HEK293T (cell line): ENCODE measurements around the gene LRBA.

Source experiments
- CTCF ChIA-PET: fragments of 350-600 bp; formaldehyde crosslinking; extraction: SDS; loops from one replicate; lab custom pipeline; 2021; ENCODE audit warnings: antibody characterized with exemption, inconsistent platforms; lab: Yijun Ruan, JAX
- POLR2A ChIA-PET: fragments of 350-600 bp; formaldehyde crosslinking; extraction: SDS; loops from one replicate; lab custom pipeline; 2020; ENCODE audit warnings: antibody characterized with exemption, inconsistent platforms; lab: Yijun Ruan, JAX
- DNase-seq: peaks from one replicate; pipeline ENCODE4 v3.0.0; 2012; ENCODE audit warnings: mixed read lengths; ENCODE audit errors: extremely low spot score
- ARNT ChIP-seq: fragments of 450-650 bp; IDR thresholded peaks from 2 replicates; pipeline ENCODE4 v1.6.1; 2017; ENCODE audit warnings: mild to moderate bottlenecking
- BHLHE40 ChIP-seq: fragments of 450-650 bp; IDR thresholded peaks from 2 replicates; pipeline ENCODE4 v1.6.1; 2016; ENCODE audit warnings: mild to moderate bottlenecking, moderate library complexity, borderline replicate concordance
- CTBP1 ChIP-seq: fragments of 450-650 bp; IDR thresholded peaks from 2 replicates; pipeline ENCODE4 v1.6.1; 2016; ENCODE audit warnings: borderline replicate concordance
- ELF4 ChIP-seq: fragments of 450-650 bp; IDR thresholded peaks from 2 replicates; pipeline ENCODE4 v1.6.1; 2017; ENCODE audit warnings: antibody characterized with exemption
- FOXA1 ChIP-seq: fragments of 450-650 bp; IDR thresholded peaks from 2 replicates; pipeline ENCODE4 v1.6.1; 2016; ENCODE audit warnings: mild to moderate bottlenecking
- FOXK2 ChIP-seq: fragments of 450-650 bp; IDR thresholded peaks from 2 replicates; pipeline ENCODE4 v1.6.1; 2016; ENCODE audit warnings: mild to moderate bottlenecking
- FOXM1 ChIP-seq: fragments of 450-650 bp; IDR thresholded peaks from 2 replicates; pipeline ENCODE4 v1.6.1; 2017; ENCODE audit warnings: mild to moderate bottlenecking, borderline replicate concordance
- HDGF ChIP-seq: fragments of 450-650 bp; IDR thresholded peaks from 2 replicates; pipeline ENCODE4 v1.6.1; 2017; ENCODE audit warnings: antibody characterized with exemption, borderline replicate concordance
- L3MBTL2 ChIP-seq: fragments of 450-650 bp; conservative IDR thresholded peaks from 2 replicates; pipeline ENCODE4 v1.6.1; 2016; ENCODE audit warnings: mild to moderate bottlenecking
- LEF1 ChIP-seq: fragments of 450-650 bp; IDR thresholded peaks from 2 replicates; pipeline ENCODE4 v1.6.1; 2017; ENCODE audit warnings: mild to moderate bottlenecking, borderline replicate concordance
- NFRKB ChIP-seq: fragments of 450-650 bp; IDR thresholded peaks from 2 replicates; pipeline ENCODE4 v1.6.1; 2016; ENCODE audit warnings: mild to moderate bottlenecking, moderate library complexity
- SP1 ChIP-seq: fragments of 450-650 bp; IDR thresholded peaks from 2 replicates; pipeline ENCODE4 v1.6.1; 2017
- SUZ12 ChIP-seq: fragments of 450-650 bp; IDR thresholded peaks from 2 replicates; pipeline ENCODE4 v1.6.1; 2016; ENCODE audit warnings: mild to moderate bottlenecking
- TARDBP ChIP-seq: fragments of 450-650 bp; IDR thresholded peaks from 2 replicates; pipeline ENCODE4 v1.6.1; 2016
- ZNF384 ChIP-seq: fragments of 450-650 bp; IDR thresholded peaks from 2 replicates; pipeline ENCODE4 v1.6.1; 2016
- TF ChIP-seq, protein P1 (sequence below): fragments of 450-650 bp; IDR thresholded peaks from 2 replicates; pipeline ENCODE4 v1.6.1; 2016

LRBA gene

GRCh38 chr4:150336676-150337412, 678.2 kb downstream of the LRBA start:
- ChIA-PET POLR2A (no interaction called here), CTCF (no interaction called here)
- TF ChIP-seq SUZ12, result no peak
- TF ChIP-seq, protein P1, sequence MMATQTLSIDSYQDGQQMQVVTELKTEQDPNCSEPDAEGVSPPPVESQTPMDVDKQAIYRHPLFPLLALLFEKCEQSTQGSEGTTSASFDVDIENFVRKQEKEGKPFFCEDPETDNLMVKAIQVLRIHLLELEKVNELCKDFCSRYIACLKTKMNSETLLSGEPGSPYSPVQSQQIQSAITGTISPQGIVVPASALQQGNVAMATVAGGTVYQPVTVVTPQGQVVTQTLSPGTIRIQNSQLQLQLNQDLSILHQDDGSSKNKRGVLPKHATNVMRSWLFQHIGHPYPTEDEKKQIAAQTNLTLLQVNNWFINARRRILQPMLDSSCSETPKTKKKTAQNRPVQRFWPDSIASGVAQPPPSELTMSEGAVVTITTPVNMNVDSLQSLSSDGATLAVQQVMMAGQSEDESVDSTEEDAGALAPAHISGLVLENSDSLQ, result no peak
- TF ChIP-seq FOXA1, result no peak
- TF ChIP-seq BHLHE40, result no peak
- DNase-seq, result no peak

DNA sequence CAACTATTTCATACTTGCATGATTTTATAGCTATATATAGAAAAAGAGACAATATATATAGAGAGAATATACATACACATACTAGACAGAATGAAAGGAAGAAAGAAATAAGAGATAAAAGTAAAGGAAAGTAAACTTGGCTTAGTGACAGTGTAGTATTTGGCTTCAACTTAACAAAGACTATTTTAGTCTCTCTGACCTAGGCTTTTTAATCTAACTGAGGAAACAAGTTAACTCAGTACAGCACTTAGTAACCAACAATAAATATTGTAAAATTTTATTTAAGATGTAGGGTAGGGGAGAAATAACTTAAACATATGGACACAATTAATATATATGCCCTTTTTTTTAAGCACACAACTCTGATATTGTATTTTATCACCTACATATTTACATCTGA, 682.1 kb downstream of the LRBA start:
- TF ChIP-seq FOXA1 (no peak), CTBP1 (no peak)
- DNase-seq, result no peak
- POLR2A ChIA-PET, result no interaction called here
- CTCF ChIA-PET, result interaction anchor here (0.7 kb wide), 1 partner anchor 499 kb away, joined by 4 read pairs; no protein-coding TSS in a partner anchor

DNA sequence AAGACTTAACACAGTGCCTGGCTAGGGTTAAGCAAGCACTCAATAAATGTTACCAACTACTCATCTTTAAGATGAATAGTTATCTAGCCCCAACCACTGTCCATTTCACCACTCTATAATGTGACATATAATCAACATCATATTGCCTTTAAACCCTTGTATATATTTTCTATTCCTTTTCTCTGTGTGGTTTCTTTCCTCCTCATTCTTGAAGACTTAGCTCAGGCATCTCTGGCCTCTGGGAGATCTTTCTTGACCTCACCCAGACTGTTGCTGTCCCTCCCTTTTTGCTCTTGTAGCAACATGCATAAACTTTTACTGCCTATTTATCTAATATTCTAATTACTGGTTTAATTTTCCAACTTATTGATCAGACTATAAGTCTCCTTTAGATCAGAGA, 683.0 kb downstream of the LRBA start:
- ChIA-PET CTCF (no interaction called here), POLR2A (no interaction called here)
- DNase-seq, result no peak
- TF ChIP-seq FOXM1 (no peak), LEF1 (no peak)

DNA sequence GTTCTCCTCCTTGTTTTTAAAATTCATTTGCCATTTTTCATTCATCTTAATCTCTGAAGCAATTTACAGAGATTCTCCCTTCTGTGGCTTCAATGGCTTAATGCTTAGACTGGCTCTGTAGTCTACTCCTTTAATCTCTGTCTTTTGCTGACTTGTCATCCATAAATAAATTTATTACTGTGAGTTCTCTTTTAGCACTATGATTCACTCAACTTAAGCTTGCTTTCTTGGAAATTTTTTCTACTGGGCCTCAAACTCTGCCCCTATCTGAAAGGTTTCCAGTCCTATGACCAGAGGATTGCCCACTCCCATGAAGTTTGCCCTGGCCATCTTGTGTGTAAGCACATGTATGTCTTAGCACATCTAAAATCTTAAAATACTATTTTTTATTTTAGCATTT, 685.7 kb downstream of the LRBA start:
- ChIA-PET POLR2A (no interaction called here), CTCF (no interaction called here)
- TF ChIP-seq ARNT, result no peak
- no peak for TF ChIP-seq ZNF384
- no peak for TF ChIP-seq FOXK2
- no peak for TF ChIP-seq SP1
- no peak for TF ChIP-seq TARDBP
- no peak for TF ChIP-seq ELF4
- TF ChIP-seq CTBP1, result no peak
- TF ChIP-seq HDGF, result no peak
- TF ChIP-seq FOXM1, result no peak
- TF ChIP-seq, protein P1, result no peak
- no peak for TF ChIP-seq L3MBTL2
- TF ChIP-seq BHLHE40, result no peak
- no peak for TF ChIP-seq SUZ12
- no peak for TF ChIP-seq NFRKB
- no peak for DNase-seq

GRCh38 chr4:150328496-150328895, 686.6 kb downstream of the LRBA start:
- POLR2A ChIA-PET, result no interaction called here
- TF ChIP-seq BHLHE40, result no peak
- TF ChIP-seq LEF1, result no peak
- no peak for TF ChIP-seq HDGF
- TF ChIP-seq ZNF384, result no peak
- no peak for TF ChIP-seq FOXK2
- TF ChIP-seq FOXM1, result no peak
- no peak for TF ChIP-seq SUZ12
- no peak for DNase-seq
- CTCF ChIA-PET, result interaction anchor here (0.6 kb wide), 1 partner anchor 322 kb away, joined by 3 read pairs; no protein-coding TSS in a partner anchor

DNA sequence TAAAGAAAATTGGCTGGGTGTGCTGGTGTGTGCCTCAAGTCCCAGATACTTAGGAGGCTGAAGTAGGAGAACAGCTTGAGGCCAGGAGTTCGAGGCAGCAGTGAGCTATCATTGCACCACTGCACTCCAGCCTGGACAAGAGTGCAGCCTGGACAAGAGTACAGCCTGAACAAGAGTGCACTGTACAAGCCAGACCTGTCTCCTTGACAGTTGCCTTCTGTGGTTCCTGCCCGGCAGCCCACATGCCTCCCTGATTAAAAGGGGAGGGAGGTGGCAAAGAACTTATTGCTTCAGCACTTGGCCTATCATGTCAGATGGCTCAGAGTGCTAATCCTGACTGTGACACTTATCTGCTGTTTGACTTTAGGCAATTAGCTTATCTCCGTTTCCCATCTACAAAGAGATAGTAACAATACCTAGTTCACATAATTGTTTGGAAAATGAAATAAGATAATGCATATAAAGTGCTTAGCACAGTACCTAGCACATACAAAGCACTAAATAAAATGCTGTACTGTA, 687.8 kb downstream of the LRBA start:
- no peak for TF ChIP-seq HDGF
- no peak for TF ChIP-seq NFRKB
- no peak for TF ChIP-seq SP1
- TF ChIP-seq TARDBP, result no peak
- no peak for TF ChIP-seq LEF1
- TF ChIP-seq ZNF384, result no peak
- TF ChIP-seq ELF4, result no peak
- TF ChIP-seq SUZ12, result no peak
- TF ChIP-seq FOXM1, result no peak
- TF ChIP-seq CTBP1, result no peak
- no peak for TF ChIP-seq FOXK2
- TF ChIP-seq FOXA1, result no peak
- TF ChIP-seq, protein P1, result no peak
- no peak for TF ChIP-seq L3MBTL2
- no peak for TF ChIP-seq BHLHE40
- no peak for TF ChIP-seq ARNT
- CTCF ChIA-PET, result no interaction called here
- DNase-seq, result no peak
- POLR2A ChIA-PET, result no interaction called here

DNA sequence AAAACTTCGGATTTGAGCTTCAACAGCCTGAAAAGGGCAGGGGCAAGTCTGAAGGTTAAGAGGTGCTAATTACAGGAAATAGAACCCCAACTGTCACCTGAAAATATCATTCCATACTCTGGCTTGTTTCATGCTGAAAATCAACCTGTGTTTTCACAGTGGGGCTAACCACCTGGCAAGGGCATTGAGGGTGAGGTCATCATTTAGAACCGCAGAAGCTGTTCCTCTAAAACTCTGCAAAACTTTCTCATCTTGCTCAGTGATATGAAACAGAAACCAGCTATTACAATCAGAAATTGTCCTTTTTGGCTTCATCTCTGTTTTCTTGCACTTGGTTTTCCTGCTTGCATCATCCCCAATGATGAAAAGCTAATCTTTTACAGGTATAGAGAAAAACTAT, 689.2 kb downstream of the LRBA start:
- TF ChIP-seq SUZ12 (no peak), FOXK2 (no peak), BHLHE40 (no peak), FOXM1 (no peak), HDGF (no peak), LEF1 (no peak), TARDBP (no peak), FOXA1 (no peak), ELF4 (no peak), SP1 (no peak)
- no peak for DNase-seq
- ChIA-PET POLR2A (no interaction called here), CTCF (no interaction called here)
